Measurements from ENCODE around the gene BTRC. TPM values are rescaled to one million over a fixed set of nuclear protein-coding genes. Genes with fewer than 3 reads are reported as not detected.

BTRC gene
- total and polyA plus RNA-seq, 10 of the 15 experiments (the other 5 are each of a cell fraction or from before 2014, with no cell fraction given), result 2.2 to 18.6 (median 8.6) TPM

DNA sequence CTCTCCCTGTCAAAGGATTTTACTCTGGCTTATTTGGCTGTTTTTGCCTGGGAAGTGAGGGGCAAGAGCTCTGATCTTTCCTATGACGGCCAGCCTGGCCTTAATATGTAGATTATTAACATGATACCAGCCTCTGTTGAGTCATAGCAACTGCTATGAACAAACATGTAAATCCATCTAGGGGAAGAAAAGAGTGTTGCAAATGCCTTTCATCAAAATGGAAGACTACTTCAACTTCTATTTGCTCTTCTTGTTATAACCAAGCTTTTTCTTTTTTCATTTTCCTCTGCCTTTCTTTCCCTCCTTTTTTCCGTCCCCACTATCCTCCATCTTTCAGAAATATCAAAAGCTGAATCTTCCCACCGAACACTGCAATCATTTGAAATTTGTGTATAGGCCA, 46.6 kb downstream of the BTRC start (continued):
- TF ChIP-seq FOXK2 (IDR thresholded peaks at IDR 0.05), result no peak
- TF ChIP-seq SRF (IDR thresholded peaks at IDR 0.05; ENCODE audit: low read depth in 2 of 2, low read length in 2 of 2), result no peak
- TF ChIP-seq YY1 (IDR thresholded peaks at IDR 0.05; ENCODE audit: low read depth, low read length), result no peak
- TF ChIP-seq, protein P1, sequence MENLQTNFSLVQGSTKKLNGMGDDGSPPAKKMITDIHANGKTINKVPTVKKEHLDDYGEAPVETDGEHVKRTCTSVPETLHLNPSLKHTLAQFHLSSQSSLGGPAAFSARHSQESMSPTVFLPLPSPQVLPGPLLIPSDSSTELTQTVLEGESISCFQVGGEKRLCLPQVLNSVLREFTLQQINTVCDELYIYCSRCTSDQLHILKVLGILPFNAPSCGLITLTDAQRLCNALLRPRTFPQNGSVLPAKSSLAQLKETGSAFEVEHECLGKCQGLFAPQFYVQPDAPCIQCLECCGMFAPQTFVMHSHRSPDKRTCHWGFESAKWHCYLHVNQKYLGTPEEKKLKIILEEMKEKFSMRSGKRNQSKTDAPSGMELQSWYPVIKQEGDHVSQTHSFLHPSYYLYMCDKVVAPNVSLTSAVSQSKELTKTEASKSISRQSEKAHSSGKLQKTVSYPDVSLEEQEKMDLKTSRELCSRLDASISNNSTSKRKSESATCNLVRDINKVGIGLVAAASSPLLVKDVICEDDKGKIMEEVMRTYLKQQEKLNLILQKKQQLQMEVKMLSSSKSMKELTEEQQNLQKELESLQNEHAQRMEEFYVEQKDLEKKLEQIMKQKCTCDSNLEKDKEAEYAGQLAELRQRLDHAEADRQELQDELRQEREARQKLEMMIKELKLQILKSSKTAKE (IDR thresholded peaks at IDR 0.05; ENCODE audit: low read depth, poor library complexity, severe bottlenecking), result no peak
- TF ChIP-seq, protein P2, sequence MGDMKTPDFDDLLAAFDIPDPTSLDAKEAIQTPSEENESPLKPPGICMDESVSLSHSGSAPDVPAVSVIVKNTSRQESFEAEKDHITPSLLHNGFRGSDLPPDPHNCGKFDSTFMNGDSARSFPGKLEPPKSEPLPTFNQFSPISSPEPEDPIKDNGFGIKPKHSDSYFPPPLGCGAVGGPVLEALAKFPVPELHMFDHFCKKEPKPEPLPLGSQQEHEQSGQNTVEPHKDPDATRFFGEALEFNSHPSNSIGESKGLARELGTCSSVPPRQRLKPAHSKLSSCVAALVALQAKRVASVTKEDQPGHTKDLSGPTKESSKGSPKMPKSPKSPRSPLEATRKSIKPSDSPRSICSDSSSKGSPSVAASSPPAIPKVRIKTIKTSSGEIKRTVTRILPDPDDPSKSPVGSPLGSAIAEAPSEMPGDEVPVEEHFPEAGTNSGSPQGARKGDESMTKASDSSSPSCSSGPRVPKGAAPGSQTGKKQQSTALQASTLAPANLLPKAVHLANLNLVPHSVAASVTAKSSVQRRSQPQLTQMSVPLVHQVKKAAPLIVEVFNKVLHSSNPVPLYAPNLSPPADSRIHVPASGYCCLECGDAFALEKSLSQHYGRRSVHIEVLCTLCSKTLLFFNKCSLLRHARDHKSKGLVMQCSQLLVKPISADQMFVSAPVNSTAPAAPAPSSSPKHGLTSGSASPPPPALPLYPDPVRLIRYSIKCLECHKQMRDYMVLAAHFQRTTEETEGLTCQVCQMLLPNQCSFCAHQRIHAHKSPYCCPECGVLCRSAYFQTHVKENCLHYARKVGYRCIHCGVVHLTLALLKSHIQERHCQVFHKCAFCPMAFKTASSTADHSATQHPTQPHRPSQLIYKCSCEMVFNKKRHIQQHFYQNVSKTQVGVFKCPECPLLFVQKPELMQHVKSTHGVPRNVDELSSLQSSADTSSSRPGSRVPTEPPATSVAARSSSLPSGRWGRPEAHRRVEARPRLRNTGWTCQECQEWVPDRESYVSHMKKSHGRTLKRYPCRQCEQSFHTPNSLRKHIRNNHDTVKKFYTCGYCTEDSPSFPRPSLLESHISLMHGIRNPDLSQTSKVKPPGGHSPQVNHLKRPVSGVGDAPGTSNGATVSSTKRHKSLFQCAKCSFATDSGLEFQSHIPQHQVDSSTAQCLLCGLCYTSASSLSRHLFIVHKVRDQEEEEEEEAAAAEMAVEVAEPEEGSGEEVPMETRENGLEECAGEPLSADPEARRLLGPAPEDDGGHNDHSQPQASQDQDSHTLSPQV (IDR thresholded peaks at IDR 0.05), result no peak
- no peak for TF ChIP-seq TCF3 (IDR thresholded peaks at IDR 0.05; ENCODE audit: borderline replicate concordance, insufficient read depth, low read depth, low read length)
- TF ChIP-seq NFYB (IDR thresholded peaks at IDR 0.05; ENCODE audit: insufficient read depth, low read depth, low read length), result no peak
- TF ChIP-seq NR2C2 (IDR thresholded peaks at IDR 0.05; ENCODE audit: borderline replicate concordance, control insufficient read depth, insufficient read length, low read depth), result no peak
- TF ChIP-seq ZNF24 (IDR thresholded peaks at IDR 0.05), result no peak
- no peak for TF ChIP-seq KAT2A (conservative IDR thresholded peaks at IDR 0.05; ENCODE audit: control insufficient read depth, low read depth, low read length)
- no peak for TF ChIP-seq HCFC1 (IDR thresholded peaks at IDR 0.05; ENCODE audit: low read length)
- TF ChIP-seq, protein P3, sequence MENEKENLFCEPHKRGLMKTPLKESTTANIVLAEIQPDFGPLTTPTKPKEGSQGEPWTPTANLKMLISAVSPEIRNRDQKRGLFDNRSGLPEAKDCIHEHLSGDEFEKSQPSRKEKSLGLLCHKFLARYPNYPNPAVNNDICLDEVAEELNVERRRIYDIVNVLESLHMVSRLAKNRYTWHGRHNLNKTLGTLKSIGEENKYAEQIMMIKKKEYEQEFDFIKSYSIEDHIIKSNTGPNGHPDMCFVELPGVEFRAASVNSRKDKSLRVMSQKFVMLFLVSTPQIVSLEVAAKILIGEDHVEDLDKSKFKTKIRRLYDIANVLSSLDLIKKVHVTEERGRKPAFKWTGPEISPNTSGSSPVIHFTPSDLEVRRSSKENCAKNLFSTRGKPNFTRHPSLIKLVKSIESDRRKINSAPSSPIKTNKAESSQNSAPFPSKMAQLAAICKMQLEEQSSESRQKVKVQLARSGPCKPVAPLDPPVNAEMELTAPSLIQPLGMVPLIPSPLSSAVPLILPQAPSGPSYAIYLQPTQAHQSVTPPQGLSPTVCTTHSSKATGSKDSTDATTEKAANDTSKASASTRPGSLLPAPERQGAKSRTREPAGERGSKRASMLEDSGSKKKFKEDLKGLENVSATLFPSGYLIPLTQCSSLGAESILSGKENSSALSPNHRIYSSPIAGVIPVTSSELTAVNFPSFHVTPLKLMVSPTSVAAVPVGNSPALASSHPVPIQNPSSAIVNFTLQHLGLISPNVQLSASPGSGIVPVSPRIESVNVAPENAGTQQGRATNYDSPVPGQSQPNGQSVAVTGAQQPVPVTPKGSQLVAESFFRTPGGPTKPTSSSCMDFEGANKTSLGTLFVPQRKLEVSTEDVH (IDR thresholded peaks at IDR 0.05; ENCODE audit: low read depth, partially characterized antibody), result no peak
- TF ChIP-seq RAD51 (IDR thresholded peaks at IDR 0.05), result no peak

Data from GM12878 (cell line).